CD1c-positive myeloid dendritic cell (primary cell): ENCODE measurements around the gene SUGCT.

Experiments used
- DNase-seq: peaks from one replicate; pipeline ENCODE4 v3.0.0-alpha.2; 2016; ENCODE audit errors: extremely low spot score

SUGCT gene

GRCh38 chr7:40909346-40909980 is 774.7 kb downstream of the SUGCT start:
- DNase-seq, result no peak
